Activated CD8-positive, alpha-beta T cell treated with anti-CD3 and anti-CD28 coated beads, Interleukin-2, amount 10 ng/mL, durations not matched to agents 7 days and 5 days (primary cell): ENCODE data around the gene SQSTM1. TPM values are rescaled to one million over a fixed set of nuclear protein-coding genes. Genes with fewer than 3 reads are reported as not detected.
"Not testable (repeated sequence)": the region's sequence is repeated elsewhere in the genome, so short reads cannot be mapped to it uniquely, and the experiment has no call there.

Source experiments
- ATAC-seq: fragments of 150-1000 bp; cut with Tn5 transposase; one replicate; pipeline ENCODE4 v1.10.0; 2021; ENCODE audit warnings: moderate library complexity
- CTCF ChIA-PET: fragments of 350-600 bp; sonication (Branson Sonifier 250); formaldehyde crosslinking; loops from one replicate; lab custom pipeline; 2021; ENCODE audit warnings: antibody characterized with exemption; lab: Charles Lee
- POLR2A ChIA-PET: fragments of 350-600 bp; sonication (Branson Sonifier 250); formaldehyde crosslinking; loops from one replicate; lab custom pipeline; 2021; ENCODE audit warnings: antibody characterized with exemption; lab: Charles Lee
- DNase-seq: peaks from one replicate; pipeline ENCODE4 v3.0.0-alpha.2; 2020
- H3K27ac Mint-ChIP-seq: one replicate; pipeline ENCODE4 v1.8.0; 2021; ENCODE audit warnings: mild to moderate bottlenecking, mixed read lengths
- H3K27me3 Mint-ChIP-seq: one replicate; pipeline ENCODE4 v1.8.0; 2021; ENCODE audit warnings: low read depth, mixed read lengths
- H3K36me3 Mint-ChIP-seq: one replicate; pipeline ENCODE4 v1.8.0; 2021; ENCODE audit warnings: low read depth, mixed read lengths
- H3K4me1 Mint-ChIP-seq: one replicate; pipeline ENCODE4 v1.8.0; 2021; ENCODE audit warnings: low read depth, mixed read lengths
- H3K4me3 Mint-ChIP-seq: one replicate; pipeline ENCODE4 v1.8.0; 2021; ENCODE audit warnings: mild to moderate bottlenecking, mixed read lengths
- H3K9me3 Mint-ChIP-seq: one replicate; pipeline ENCODE4 v1.8.0; 2022; ENCODE audit warnings: mixed read lengths; ENCODE audit not compliant: insufficient read depth
- total RNA-seq, 2 experiments: library from RNA; stranded (reverse); gene quantifications; one replicate each; pipeline ENCODE4 v1.2.3, GENCODE V29; 2021

The SQSTM1 gene
- total RNA-seq, 2 experiments from 2014 or later: 100.0 to 102 TPM

DNA sequence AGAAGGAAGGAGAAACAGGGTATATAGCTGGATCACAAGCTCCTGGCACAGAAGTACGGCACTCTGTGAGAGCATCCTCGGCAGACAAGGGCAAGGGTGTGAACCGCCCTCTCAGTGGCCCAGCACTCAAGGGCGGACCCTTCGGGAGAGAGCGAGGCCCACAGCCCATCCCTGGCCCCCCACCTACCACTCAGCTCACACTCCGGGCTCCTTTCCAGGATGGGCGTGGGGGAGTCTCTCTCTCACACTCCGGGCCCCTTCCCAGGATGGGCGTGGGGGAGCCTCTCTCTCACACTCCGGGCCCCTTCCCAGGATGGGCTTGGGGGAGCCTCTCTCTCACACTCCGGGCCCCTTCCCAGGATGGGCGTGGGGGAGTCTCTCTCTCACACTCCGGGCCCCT is 50.8 kb downstream of the SQSTM1 start:
- peaks cover 16% of the 10 kb centered on the region for H3K36me3 Mint-ChIP-seq
- H3K4me3 Mint-ChIP-seq, POLR2A ChIA-PET: not testable (repeated sequence)

DNA sequence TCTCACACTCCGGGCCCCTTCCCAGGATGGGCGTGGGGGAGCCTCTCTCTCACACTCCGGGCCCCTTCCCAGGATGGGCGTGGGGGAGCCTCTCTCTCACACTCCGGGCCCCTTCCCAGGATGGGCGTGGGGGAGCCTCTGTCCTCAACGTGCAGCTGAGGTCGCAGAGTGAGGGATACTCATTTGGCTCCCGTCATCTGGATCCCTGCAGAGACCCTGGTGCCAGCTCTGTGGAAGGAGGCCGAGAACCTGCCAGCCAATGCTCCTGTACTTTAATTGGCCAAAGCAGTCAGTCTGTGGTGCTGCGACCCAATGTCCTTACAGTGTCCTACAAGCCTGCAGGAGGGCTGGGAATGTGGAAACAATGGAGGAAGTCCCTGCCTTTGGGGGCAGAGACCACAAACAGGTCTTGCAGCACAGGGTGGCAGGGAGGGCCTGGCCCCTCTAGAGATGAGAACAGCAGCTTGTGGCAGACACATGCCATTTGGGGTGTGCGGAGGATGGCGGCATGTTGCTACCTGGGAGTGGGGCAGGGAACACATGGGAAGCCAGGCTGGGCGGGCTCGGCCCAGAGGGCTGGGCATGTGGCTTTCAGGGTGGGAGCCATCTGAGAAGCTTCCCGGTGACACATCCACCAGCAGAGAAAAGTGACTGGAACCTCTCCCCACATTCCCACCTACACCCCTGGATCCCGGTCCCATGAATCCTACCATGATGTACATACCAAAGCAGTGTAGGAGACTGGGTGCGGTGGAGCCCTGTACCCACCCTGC is 51.5 kb downstream of the SQSTM1 start:
- CTCF ChIA-PET: interaction anchor here (1.2 kb wide), 1 partner anchor 109 kb away, joined by 3 read pairs; no protein-coding TSS in a partner anchor
- H3K4me1 Mint-ChIP-seq: no peaks in the 10 kb centered on the region
- H3K27ac Mint-ChIP-seq: no peak overlapping the region
- no peaks in the 10 kb centered on the region for H3K9me3 Mint-ChIP-seq
- H3K36me3 Mint-ChIP-seq: peaks cover 17% of the 10 kb centered on the region
- DNase-seq: no peak
- H3K27me3 Mint-ChIP-seq: no peaks in the 10 kb centered on the region
- H3K4me3 Mint-ChIP-seq: no peak overlapping the region
- POLR2A ChIA-PET: no interaction called here
- ATAC-seq: no peak

More for the DNA sequence above, 50.8 kb downstream of the SQSTM1 start:
- not testable (repeated sequence) for H3K4me1 Mint-ChIP-seq, H3K27me3 Mint-ChIP-seq, ATAC-seq, H3K9me3 Mint-ChIP-seq, DNase-seq, H3K27ac Mint-ChIP-seq
- CTCF ChIA-PET: interaction anchor here (1.2 kb wide), 1 partner anchor 108 kb away, joined by 3 read pairs; no protein-coding TSS in a partner anchor

DNA sequence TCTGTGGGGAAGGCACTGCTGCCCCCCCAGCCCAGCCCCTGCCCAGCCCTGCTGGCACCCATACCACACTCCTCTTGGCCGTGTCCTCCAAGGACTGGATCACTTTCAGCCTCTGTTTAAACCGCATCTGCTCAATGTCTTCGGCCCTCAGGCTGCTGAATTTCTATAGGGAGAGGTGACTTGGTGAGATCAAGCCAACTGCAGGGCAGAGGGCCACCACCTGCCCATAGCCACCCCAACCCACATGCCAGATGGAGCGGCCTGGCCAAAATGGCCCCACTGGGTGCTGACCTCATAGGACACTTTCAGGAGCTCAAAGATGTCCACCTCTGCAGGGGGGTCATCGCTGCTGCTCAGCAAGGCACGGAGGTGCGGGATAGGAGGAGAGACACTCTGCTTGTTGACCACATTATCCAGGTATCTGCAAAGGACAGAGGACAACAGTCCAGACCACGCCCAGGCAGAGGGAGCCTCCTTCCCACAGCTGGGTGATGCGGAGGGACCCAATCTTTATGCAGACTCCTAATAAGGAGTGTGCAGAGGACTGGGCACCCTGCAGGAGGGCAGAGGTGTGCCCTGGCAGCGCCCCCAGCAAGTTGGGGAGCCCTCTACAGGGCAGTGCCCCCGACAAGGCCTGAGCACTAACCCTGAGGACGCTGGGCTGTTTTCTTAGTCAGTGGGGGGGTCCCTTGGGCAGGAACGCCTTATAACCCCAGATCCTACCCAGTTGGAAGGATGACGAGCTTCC is 52.3 kb downstream of the SQSTM1 start:
- ChIA-PET CTCF (no interaction called here), POLR2A (no interaction called here)
- H3K4me3 Mint-ChIP-seq: no peak overlapping the region
- no peaks in the 10 kb centered on the region for H3K4me1 Mint-ChIP-seq
- H3K27me3 Mint-ChIP-seq: no peaks in the 10 kb centered on the region
- H3K27ac Mint-ChIP-seq: no peak overlapping the region
- H3K9me3 Mint-ChIP-seq: no peaks in the 10 kb centered on the region
- peaks cover 18% of the 10 kb centered on the region for H3K36me3 Mint-ChIP-seq
- no peak for ATAC-seq
- no peak for DNase-seq

DNA sequence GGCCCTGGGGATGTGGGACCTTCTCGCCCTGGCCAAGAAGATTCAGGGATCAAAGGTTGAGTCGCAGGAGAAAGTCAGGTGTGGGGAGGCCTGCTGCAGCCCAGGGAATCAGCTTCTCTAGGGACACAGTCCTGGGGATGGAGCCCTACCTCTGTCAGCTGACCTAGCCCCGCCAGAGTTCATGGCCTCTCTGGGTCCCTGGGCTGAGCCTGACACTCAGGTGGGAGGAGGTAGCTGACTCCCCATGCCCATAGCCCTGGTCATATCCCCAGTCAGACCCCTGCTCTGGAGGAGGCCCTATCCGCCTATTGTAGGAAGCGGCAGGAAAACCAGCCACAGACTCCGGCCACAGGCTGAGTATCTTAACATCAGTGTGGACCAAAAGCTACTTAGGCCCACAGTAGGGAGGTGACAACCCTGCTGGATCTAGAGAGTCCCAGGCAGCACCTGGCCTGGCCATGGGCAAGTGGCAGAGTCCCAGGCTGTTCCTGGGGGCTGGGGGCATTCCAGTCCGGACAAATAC is 52.9 kb downstream of the SQSTM1 start:
- Mint-ChIP-seq H3K9me3 (no peaks in the 10 kb centered on the region), H3K4me1 (no peaks in the 10 kb centered on the region), H3K27me3 (no peaks in the 10 kb centered on the region), H3K27ac (no peak overlapping the region), H3K4me3 (no peak overlapping the region), H3K36me3 (peaks cover 15% of the 10 kb centered on the region)
- ChIA-PET CTCF (no interaction called here), POLR2A (no interaction called here)
- DNase-seq (no peak), ATAC-seq (no peak)

DNA sequence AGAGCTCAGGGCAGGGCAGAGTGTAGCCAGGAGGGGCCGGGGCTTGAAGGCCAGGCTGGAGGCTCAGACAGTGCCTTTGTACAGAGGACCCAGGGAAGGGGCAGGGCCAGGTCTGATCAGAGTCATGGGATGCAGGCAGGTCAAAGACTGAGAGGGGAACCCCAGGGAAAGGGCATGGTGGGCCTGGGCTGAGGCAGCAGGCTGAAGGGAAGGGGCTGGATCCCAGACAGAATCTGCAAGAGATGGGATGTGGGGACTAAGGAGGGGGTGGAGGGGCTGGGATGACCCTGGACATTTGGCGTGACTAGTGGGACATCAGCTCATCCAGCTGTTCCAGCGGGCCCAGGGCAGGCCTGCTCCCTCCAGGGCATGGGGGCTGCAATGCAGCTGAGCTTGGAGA is 53.4 kb downstream of the SQSTM1 start:
- H3K9me3 Mint-ChIP-seq: no peaks in the 10 kb centered on the region
- H3K4me1 Mint-ChIP-seq: no peaks in the 10 kb centered on the region
- DNase-seq (no peak), ATAC-seq (no peak)
- no peak overlapping the region for H3K27ac Mint-ChIP-seq
- H3K27me3 Mint-ChIP-seq: no peaks in the 10 kb centered on the region
- peaks cover 15% of the 10 kb centered on the region for H3K36me3 Mint-ChIP-seq
- H3K4me3 Mint-ChIP-seq: no peak overlapping the region
- ChIA-PET CTCF (no interaction called here), POLR2A (no interaction called here)

DNA sequence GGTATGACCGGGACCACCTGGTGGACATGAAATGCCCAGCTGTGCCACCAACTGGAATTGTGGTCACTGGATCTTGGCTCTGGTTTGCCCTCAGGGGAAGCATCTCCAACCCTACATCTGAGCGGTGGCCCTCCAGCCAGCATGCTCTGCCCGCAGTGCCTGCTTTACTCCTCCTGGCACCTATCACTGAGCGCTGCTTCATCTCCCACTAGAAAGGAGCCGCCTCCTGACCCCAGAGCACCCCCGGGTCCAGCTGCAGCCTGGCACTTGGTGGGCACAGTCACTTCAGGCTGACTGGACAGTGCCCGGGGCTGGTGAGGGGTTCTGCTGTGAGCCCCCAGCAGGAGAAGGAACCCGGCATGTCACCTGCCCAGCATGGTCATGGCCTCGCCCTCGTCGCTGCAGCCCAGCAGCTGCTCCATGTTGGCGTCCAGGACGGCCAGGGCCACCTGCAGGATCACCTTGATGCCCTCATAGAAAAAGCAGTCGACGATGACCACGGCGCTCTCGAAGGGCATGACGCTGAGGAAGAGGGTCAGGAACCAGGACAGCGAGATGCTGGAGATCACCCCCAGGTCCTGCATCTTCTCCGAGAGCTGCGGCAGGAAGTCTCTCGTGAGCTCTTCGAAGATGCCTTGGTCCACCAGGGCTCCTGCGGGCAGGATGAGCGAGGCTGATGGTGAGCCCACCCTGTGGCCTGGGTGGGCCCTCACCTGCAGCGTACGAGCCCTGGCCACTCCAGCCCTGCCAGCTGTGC is 54.0 kb downstream of the SQSTM1 start:
- Mint-ChIP-seq H3K4me3 (no peak overlapping the region), H3K27me3 (no peaks in the 10 kb centered on the region), H3K27ac (no peak overlapping the region), H3K9me3 (no peaks in the 10 kb centered on the region), H3K36me3 (peaks cover 15% of the 10 kb centered on the region), H3K4me1 (no peaks in the 10 kb centered on the region)
- ChIA-PET POLR2A (interaction anchor here (0.6 kb wide), 1 partner anchor 15 kb away, joined by 3 read pairs; no protein-coding TSS in a partner anchor), CTCF (interaction anchor here (0.9 kb wide), 1 partner anchor 9 kb away, joined by 3 read pairs; no protein-coding TSS in a partner anchor)
- DNase-seq (no peak), ATAC-seq (no peak)

DNA sequence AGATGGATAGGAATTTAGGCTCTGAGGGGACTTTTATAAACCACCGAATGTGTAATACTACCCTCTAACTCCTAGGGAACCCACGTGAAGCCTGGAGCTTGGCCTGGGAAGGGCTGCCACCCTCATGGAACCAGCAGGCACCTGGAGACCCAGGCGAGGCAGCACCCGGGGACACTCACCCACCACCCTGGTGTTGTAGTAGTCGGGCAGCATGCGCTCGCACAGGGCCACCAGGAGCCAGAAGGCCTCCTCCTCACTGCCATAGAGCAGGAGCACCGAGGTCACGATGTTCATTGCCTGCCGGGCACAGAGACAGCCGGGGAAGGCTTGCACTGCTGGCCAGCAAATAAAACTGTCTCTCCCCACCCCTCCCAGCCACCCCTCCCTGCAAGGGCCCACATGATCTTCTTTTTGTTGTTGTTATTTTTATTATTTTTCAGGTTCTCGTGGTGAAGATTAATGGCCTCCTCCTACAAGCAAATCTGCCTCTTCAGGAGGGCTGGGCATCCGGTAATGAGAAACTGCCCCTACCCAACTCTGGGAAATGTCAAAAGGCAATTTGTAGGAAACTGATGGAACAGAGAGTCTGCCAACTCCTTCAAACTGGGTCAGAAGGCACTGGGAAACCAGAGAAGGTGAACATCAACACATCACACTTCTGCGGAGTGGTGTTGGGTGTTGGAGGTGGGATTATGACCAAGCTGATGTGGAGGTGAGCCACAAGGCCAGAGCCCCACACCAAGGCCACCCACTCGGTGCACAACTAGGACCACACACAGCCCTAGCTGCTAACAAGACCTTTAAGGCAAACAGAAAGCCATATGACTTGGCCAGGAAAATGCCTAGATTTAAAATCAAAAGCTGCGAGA is 55.3 kb downstream of the SQSTM1 start:
- peaks cover 11% of the 10 kb centered on the region for H3K36me3 Mint-ChIP-seq
- no peak for ATAC-seq
- CTCF ChIA-PET: interaction anchor here (1.1 kb wide), 1 partner anchor 9 kb away, joined by 3 read pairs; no protein-coding TSS in a partner anchor

DNA sequence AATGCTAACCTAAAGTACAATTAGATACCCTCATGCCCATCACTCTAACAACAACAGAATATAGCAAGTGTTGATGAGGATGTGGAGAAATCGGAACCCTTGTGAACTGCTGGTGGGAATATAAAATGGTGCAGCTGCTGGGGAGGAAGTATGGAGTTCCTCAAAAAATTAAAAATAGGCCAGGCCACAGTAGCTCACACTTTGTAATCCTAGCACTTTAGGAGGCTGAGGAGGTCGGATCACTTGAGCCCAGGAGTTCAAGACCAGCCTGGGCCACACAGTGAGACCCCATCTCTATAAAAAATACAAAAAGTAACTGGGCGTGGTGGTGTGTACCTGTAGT is 55.9 kb downstream of the SQSTM1 start:
- no peak for DNase-seq
- Mint-ChIP-seq H3K27ac (no peak overlapping the region), H3K36me3 (peaks cover 8% of the 10 kb centered on the region), H3K27me3 (no peaks in the 10 kb centered on the region), H3K9me3 (no peaks in the 10 kb centered on the region), H3K4me1 (no peaks in the 10 kb centered on the region), H3K4me3 (no peak overlapping the region)
- ChIA-PET CTCF (interaction anchor here (1.1 kb wide), 1 partner anchor 9 kb away, joined by 3 read pairs; no protein-coding TSS in a partner anchor), POLR2A (interaction anchor here (0.6 kb wide), 1 partner anchor 1251 kb away, joined by 4 read pairs; no protein-coding TSS in a partner anchor)
- no peak for ATAC-seq

More for the DNA sequence above, 55.3 kb downstream of the SQSTM1 start:
- Mint-ChIP-seq H3K4me3 (no peak overlapping the region), H3K27me3 (no peaks in the 10 kb centered on the region), H3K9me3 (no peaks in the 10 kb centered on the region), H3K4me1 (no peaks in the 10 kb centered on the region), H3K27ac (no peak overlapping the region)
- POLR2A ChIA-PET: interaction anchor here (0.6 kb wide), 1 partner anchor 1250 kb away, joined by 4 read pairs; no protein-coding TSS in a partner anchor
- no peak for DNase-seq

DNA sequence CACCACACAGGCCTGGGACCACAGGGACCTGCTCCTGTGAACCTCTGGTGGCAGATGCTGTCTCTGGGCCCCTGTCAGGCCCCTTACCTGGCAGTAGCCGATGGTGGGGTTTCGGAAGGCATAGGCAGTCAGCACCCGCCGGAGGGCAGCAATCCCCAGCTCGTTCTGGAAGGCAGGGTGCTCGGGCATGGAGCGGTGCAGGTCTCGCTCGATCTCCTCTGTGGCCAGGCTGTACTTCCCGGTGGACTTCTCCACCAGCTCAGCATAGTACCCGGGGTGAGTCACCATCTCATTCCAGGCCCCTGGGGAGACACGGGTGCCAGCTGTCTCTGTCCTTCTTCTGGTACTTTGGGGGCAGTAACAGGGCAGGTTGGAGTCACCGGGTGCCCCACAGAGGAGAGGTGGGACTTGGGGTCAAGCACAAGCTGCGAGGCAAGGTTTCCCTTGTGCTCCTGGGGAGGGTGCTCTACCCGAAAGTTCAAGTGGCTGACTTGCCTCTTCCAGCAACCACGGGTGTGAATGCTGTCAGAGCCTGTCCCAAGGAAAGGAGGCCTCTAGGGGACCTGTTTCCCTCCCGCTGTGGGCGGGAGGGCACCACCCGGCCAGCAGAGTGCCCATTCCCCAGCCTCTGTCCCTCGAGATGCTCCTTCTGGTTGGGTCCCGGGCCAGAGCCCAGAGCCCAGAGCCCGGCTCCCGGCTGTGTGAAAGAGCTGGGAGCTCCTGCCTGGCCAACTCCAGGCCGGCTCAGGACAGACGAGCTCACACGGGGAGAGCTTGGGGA is 57.7 kb downstream of the SQSTM1 start:
- no peak for DNase-seq
- H3K27me3 Mint-ChIP-seq: no peaks in the 10 kb centered on the region
- no peak overlapping the region for H3K4me3 Mint-ChIP-seq
- CTCF ChIA-PET: no interaction called here
- no peak overlapping the region for H3K27ac Mint-ChIP-seq
- POLR2A ChIA-PET: no interaction called here
- peaks cover 3% of the 10 kb centered on the region for H3K9me3 Mint-ChIP-seq
- no peaks in the 10 kb centered on the region for H3K4me1 Mint-ChIP-seq
- ATAC-seq: no peak
- H3K36me3 Mint-ChIP-seq: peaks cover 21% of the 10 kb centered on the region

DNA sequence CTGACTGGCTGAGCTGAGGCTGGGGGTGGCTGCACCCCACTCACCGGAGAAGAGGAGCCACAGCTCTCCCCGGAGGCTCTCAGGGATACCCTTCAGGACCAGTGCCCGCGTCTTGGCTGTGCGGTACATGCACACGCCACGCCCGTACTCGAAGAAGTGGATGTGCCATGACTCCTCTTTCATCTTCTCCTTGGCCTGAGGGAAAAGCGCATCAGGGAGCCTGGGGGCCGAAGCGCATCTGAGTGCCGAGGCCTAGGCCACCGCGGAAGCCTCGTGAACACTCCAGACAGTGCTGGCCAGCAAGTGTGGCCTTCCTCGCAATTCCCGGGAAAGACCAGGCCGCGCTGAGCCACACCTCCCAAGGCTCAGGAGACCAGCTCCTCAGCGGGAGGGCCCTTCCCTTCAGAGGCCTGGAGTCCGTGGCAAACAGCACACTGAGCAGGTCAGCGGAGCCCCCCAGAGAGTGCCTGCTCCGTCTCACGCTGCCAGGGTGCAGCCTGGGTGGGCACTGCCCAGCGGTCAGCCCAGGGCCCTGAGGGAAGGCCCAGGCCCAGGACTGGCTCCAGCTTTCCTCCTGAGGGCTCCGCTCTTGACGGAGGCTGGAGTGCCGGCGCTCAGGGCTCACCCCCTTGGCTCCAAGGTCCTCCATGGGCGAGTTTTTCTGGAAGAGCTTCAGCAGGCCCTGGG is 58.4 kb downstream of the SQSTM1 start:
- H3K4me3 Mint-ChIP-seq: no peak overlapping the region
- no peaks in the 10 kb centered on the region for H3K27me3 Mint-ChIP-seq
- DNase-seq (no peak), ATAC-seq (no peak)
- peaks cover 29% of the 10 kb centered on the region for H3K36me3 Mint-ChIP-seq
- H3K27ac Mint-ChIP-seq: no peak overlapping the region
- ChIA-PET POLR2A (interaction anchor here (0.6 kb wide), 1 partner anchor 11 kb away, joined by 3 read pairs; no protein-coding TSS in a partner anchor), CTCF (no interaction called here)
- H3K4me1 Mint-ChIP-seq: no peaks in the 10 kb centered on the region
- peaks cover 6% of the 10 kb centered on the region for H3K9me3 Mint-ChIP-seq
